Measurements from ENCODE around the gene ING1. TPM values are rescaled to one million over a fixed set of nuclear protein-coding genes. Genes with fewer than 3 reads are reported as not detected.
"Not testable (repeated sequence)": the region's sequence is repeated elsewhere in the genome, so short reads cannot be mapped to it uniquely, and the experiment has no call there.

The ING1 gene
- polyA plus RNA-seq, 1 donor = 15.1 TPM

DNA sequence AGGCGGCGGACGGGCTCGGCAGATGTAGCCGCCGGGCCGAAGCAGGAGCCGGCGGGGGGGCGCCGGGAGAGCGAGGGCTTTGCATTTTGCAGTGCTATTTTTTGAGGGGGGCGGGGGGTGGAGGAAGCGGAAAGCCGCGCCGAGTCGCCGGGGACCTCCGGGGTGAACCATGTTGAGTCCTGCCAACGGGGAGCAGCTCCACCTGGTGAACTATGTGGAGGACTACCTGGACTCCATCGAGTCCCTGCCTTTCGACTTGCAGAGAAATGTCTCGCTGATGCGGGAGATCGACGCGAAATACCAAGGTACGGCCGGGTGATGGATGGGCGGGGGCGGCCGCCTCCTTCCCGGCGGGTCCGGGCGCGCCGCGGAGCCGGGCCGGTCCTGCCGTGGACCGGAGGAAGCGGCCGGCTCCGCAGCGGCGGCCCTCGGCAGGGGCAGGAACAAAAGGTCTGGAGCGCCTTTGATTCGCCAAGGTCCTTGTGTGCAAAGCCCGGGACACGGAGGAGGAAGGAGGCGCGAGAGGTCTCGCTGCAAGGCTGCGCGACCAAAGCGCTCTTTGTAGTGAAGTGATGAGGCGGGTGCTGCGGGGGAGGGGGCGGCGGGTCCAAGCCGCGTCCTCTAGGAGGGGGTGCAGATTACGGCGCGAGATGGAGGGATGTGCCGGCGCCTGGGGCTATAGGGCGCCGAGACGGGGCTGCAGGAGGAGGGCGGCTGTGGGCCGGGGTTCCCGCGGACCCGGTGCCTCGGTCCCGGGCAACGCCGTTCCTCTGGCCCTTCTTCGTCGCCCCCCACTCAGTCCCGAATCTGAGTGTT, 689 bp downstream of the ING1 start:
- DNase-seq = peak; percentile 49 to 63
- Histone ChIP-seq H3K36me3 (ENCODE audit: control insufficient read depth, insufficient read depth, low read length) (peaks cover 5% of the 10 kb centered on the region), H3K27ac (ENCODE audit: low read length) (peak overlapping the region; percentile 100), H3K4me3 (ENCODE audit: low read length) (peak overlapping the region; percentile 99), H3K27me3 (ENCODE audit: control insufficient read depth, insufficient read depth, low read length) (no peaks in the 10 kb centered on the region), H3K4me1 (ENCODE audit: control insufficient read depth, insufficient read depth, low read length) (peaks cover 7% of the 10 kb centered on the region), H3K9me3 (ENCODE audit: control insufficient read depth, low read depth, low read length) (peaks cover 7% of the 10 kb centered on the region)
- WGBS (ENCODE audit: insufficient coverage, low lambda C conversion rate) = no CpG with 5 or more reads among the region's 86 CpGs

GRCh38 chr13:110714797-110715394, 1.4 kb downstream of the ING1 start:
- peaks cover 7% of the 10 kb centered on the region for H3K4me1 ChIP-seq (ENCODE audit: control insufficient read depth, insufficient read depth, low read length)
- peaks cover 10% of the 10 kb centered on the region for H3K9me3 ChIP-seq (ENCODE audit: control insufficient read depth, low read depth, low read length)
- H3K27ac ChIP-seq (ENCODE audit: low read length) = peak overlapping the region; percentile 100
- peak in 1 of 2 donors; percentile 43 for DNase-seq
- no peaks in the 10 kb centered on the region for H3K27me3 ChIP-seq (ENCODE audit: control insufficient read depth, insufficient read depth, low read length)
- peak overlapping the region; percentile 99 for H3K4me3 ChIP-seq (ENCODE audit: low read length)
- no CpG with 5 or more reads among the region's 49 CpGs for WGBS (ENCODE audit: insufficient coverage, low lambda C conversion rate)
- H3K36me3 ChIP-seq (ENCODE audit: control insufficient read depth, insufficient read depth, low read length) = peaks cover 11% of the 10 kb centered on the region

GRCh38 chr13:110715395-110716246, 2.1 kb downstream of the ING1 start:
- Histone ChIP-seq H3K4me1 (ENCODE audit: control insufficient read depth, insufficient read depth, low read length) (peaks cover 7% of the 10 kb centered on the region), H3K36me3 (ENCODE audit: control insufficient read depth, insufficient read depth, low read length) (peaks cover 14% of the 10 kb centered on the region), H3K27me3 (ENCODE audit: control insufficient read depth, insufficient read depth, low read length) (no peaks in the 10 kb centered on the region), H3K4me3 (ENCODE audit: low read length) (peak overlapping the region; percentile 99), H3K9me3 (ENCODE audit: control insufficient read depth, low read depth, low read length) (peaks cover 10% of the 10 kb centered on the region), H3K27ac (ENCODE audit: low read length) (peak overlapping the region; percentile 98)
- peak; percentile 99 to 100 for DNase-seq
- WGBS (ENCODE audit: insufficient coverage, low lambda C conversion rate) = no CpG with 5 or more reads among the region's 74 CpGs

GRCh38 chr13:110716247-110716515, 2.7 kb downstream of the ING1 start:
- Histone ChIP-seq H3K27me3 (ENCODE audit: control insufficient read depth, insufficient read depth, low read length) (no peaks in the 10 kb centered on the region), H3K36me3 (ENCODE audit: control insufficient read depth, insufficient read depth, low read length) (peaks cover 18% of the 10 kb centered on the region), H3K27ac (ENCODE audit: low read length) (peak overlapping the region; percentile 98), H3K4me1 (ENCODE audit: control insufficient read depth, insufficient read depth, low read length) (peaks cover 3% of the 10 kb centered on the region), H3K4me3 (ENCODE audit: low read length) (peak overlapping the region; percentile 95), H3K9me3 (ENCODE audit: control insufficient read depth, low read depth, low read length) (peaks cover 10% of the 10 kb centered on the region)
- DNase-seq = peak; percentile 62 to 76
- 0% methylated on average over 1 of the region's 12 CpGs for WGBS (ENCODE audit: insufficient coverage, low lambda C conversion rate)

DNA sequence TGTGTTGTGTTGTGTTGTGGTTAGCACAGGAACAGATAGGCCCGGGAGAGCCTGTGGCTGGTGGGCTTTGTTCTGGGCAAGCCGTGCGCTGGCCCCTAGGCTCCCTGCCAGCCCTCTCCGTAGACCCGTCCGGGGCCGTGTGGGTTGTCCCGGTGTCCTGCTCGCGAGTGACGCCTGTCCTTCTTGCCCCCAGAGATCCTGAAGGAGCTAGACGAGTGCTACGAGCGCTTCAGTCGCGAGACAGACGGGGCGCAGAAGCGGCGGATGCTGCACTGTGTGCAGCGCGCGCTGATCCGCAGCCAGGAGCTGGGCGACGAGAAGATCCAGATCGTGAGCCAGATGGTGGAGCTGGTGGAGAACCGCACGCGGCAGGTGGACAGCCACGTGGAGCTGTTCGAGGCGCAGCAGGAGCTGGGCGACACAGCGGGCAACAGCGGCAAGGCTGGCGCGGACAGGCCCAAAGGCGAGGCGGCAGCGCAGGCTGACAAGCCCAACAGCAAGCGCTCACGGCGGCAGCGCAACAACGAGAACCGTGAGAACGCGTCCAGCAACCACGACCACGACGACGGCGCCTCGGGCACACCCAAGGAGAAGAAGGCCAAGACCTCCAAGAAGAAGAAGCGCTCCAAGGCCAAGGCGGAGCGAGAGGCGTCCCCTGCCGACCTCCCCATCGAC, 5.7 kb downstream of the ING1 start:
- no peak overlapping the region for H3K4me3 ChIP-seq (ENCODE audit: low read length)
- no peaks in the 10 kb centered on the region for H3K27me3 ChIP-seq (ENCODE audit: control insufficient read depth, insufficient read depth, low read length)
- no peak overlapping the region for H3K27ac ChIP-seq (ENCODE audit: low read length)
- H3K9me3 ChIP-seq (ENCODE audit: control insufficient read depth, low read depth, low read length) = peaks cover 10% of the 10 kb centered on the region
- DNase-seq = no peak
- H3K4me1 ChIP-seq (ENCODE audit: control insufficient read depth, insufficient read depth, low read length) = no peaks in the 10 kb centered on the region
- no CpG with 5 or more reads among the region's 61 CpGs for WGBS (ENCODE audit: insufficient coverage, low lambda C conversion rate)
- peaks cover 18% of the 10 kb centered on the region for H3K36me3 ChIP-seq (ENCODE audit: control insufficient read depth, insufficient read depth, low read length)

DNA sequence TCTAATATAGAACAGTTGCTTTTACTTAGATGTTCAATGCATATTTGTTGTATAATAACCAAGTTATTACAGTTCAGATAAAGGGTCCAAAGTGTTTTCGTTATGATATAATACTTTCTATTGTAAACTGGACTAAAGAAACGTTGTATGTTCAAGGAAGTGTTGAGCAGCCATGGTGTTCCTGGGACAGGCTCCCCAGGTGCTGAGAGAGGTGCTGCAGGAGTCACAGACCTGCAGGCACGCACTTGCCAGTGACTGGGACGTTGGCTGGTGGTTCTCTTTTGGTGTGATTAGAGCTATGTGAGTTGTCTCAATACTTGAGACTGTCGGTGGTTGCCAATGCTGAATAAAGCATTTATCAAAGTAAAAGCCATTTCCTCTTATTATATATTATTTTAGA, 9.5 kb downstream of the ING1 start:
- H3K4me3 ChIP-seq (ENCODE audit: low read length) = no peak overlapping the region
- WGBS (ENCODE audit: insufficient coverage, low lambda C conversion rate) = no CpG with 5 or more reads among the region's 5 CpGs
- DNase-seq = peak in 1 of 2 donors; percentile 18

DNA sequence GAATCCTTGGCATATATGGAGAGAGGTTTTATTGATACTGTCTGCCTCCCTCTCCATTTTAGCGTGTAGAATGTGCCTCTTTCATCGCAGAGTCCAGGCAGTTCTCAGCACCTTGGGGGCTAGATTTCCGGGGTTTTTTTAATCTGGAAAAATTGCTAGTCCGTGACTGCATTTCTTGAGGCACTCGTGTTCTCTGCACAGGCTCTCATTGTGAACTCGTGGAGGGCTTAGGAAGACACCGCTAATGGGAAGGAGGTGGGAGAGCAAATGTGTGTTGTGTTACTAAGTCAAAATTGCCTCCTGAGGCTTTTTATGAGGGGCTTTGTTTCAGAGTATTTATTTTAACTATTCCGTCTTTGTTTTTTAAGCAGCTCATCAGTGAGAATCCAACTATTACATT, 10.1 kb downstream of the ING1 start:
- H3K27ac ChIP-seq (ENCODE audit: low read length) = no peak overlapping the region

More for the DNA sequence above, 9.5 kb downstream of the ING1 start:
- Histone ChIP-seq H3K27me3 (ENCODE audit: control insufficient read depth, insufficient read depth, low read length) (no peaks in the 10 kb centered on the region), H3K27ac (ENCODE audit: low read length) (no peak overlapping the region), H3K4me1 (ENCODE audit: control insufficient read depth, insufficient read depth, low read length) (no peaks in the 10 kb centered on the region), H3K36me3 (ENCODE audit: control insufficient read depth, insufficient read depth, low read length) (peaks cover 18% of the 10 kb centered on the region), H3K9me3 (ENCODE audit: control insufficient read depth, low read depth, low read length) (peaks cover 7% of the 10 kb centered on the region)

GRCh38 chr13:110726153-110726552, 12.7 kb downstream of the ING1 start:
- H3K4me3 ChIP-seq (ENCODE audit: low read length); H3K9me3 ChIP-seq (ENCODE audit: control insufficient read depth, low read depth, low read length); H3K27ac ChIP-seq (ENCODE audit: low read length); H3K36me3 ChIP-seq (ENCODE audit: control insufficient read depth, insufficient read depth, low read length); H3K27me3 ChIP-seq (ENCODE audit: control insufficient read depth, insufficient read depth, low read length); H3K4me1 ChIP-seq (ENCODE audit: control insufficient read depth, insufficient read depth, low read length); DNase-seq: not testable (repeated sequence)
- no CpG with 5 or more reads among the region's 6 CpGs for WGBS (ENCODE audit: insufficient coverage, low lambda C conversion rate)

More for the DNA sequence above, 10.1 kb downstream of the ING1 start:
- Histone ChIP-seq H3K27me3 (ENCODE audit: control insufficient read depth, insufficient read depth, low read length) (no peaks in the 10 kb centered on the region), H3K4me1 (ENCODE audit: control insufficient read depth, insufficient read depth, low read length) (no peaks in the 10 kb centered on the region), H3K4me3 (ENCODE audit: low read length) (no peak overlapping the region), H3K36me3 (ENCODE audit: control insufficient read depth, insufficient read depth, low read length) (peaks cover 18% of the 10 kb centered on the region), H3K9me3 (ENCODE audit: control insufficient read depth, low read depth, low read length) (peaks cover 7% of the 10 kb centered on the region)
- 69% methylated on average over 2 of the region's 8 CpGs for WGBS (ENCODE audit: insufficient coverage, low lambda C conversion rate)
- DNase-seq = no peak

DNA sequence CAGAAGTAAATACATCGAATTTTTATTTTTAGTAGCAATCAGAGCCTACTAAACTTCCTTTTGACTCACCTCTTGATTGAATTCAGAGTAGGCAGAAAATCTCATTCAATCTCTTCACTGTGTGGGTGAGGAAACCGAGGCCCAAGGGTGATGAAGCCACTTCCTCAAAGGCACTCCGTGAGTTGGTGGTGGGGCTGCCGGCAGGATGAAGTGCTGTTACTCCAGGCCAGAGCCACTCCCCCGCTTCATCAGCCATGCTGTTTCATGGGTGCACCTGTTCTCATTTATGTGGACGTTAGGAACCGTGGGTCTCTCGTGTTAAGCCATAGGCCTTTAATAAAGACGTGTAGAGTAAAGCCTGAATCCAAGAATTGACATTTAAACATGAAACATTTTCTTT, 13.2 kb downstream of the ING1 start:
- no peaks in the 10 kb centered on the region for H3K9me3 ChIP-seq (ENCODE audit: control insufficient read depth, low read depth, low read length)
- H3K27ac ChIP-seq (ENCODE audit: low read length) = no peak overlapping the region
- no peaks in the 10 kb centered on the region for H3K4me1 ChIP-seq (ENCODE audit: control insufficient read depth, insufficient read depth, low read length)
- no peak overlapping the region for H3K4me3 ChIP-seq (ENCODE audit: low read length)
- H3K27me3 ChIP-seq (ENCODE audit: control insufficient read depth, insufficient read depth, low read length) = no peaks in the 10 kb centered on the region
- DNase-seq = no peak
- no peaks in the 10 kb centered on the region for H3K36me3 ChIP-seq (ENCODE audit: control insufficient read depth, insufficient read depth, low read length)
- 91% methylated on average over 4 of the region's 9 CpGs for WGBS (ENCODE audit: insufficient coverage, low lambda C conversion rate)

DNA sequence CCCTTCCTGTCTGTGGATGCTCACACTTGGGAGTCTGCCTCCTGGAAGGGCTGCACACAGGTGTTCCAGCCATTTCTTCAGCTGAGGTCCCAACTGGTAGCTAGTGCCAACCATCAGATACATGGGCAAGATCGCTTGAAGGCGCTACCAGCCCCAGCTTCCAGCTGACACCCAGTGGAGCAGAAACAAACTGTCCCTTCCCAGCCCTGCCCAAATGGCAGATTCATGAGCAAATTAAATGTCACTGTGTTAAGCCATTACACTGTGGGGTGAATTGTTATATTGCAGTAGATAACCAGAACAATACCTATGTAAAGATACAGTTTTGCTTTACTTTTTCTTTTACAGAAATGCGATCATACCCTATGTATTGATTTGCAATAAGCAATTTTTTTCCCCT, 17.6 kb downstream of the ING1 start:
- no peak for DNase-seq
- H3K4me3 ChIP-seq (ENCODE audit: low read length) = no peak overlapping the region
- no peaks in the 10 kb centered on the region for H3K9me3 ChIP-seq (ENCODE audit: control insufficient read depth, low read depth, low read length)
- no peak overlapping the region for H3K27ac ChIP-seq (ENCODE audit: low read length)
- H3K27me3 ChIP-seq (ENCODE audit: control insufficient read depth, insufficient read depth, low read length) = no peaks in the 10 kb centered on the region
- H3K4me1 ChIP-seq (ENCODE audit: control insufficient read depth, insufficient read depth, low read length) = no peaks in the 10 kb centered on the region
- no peaks in the 10 kb centered on the region for H3K36me3 ChIP-seq (ENCODE audit: control insufficient read depth, insufficient read depth, low read length)
- 86% methylated on average over 1 of the region's 3 CpGs for WGBS (ENCODE audit: insufficient coverage, low lambda C conversion rate)

All from large intestine (tissue), 3 donors.